GM19468 (cell line): ENCODE data around the gene SDK1.

Experiments used
- ATAC-seq: cut with Tn5 transposase; IDR thresholded peaks from one replicate; pipeline ENCODE4 v1.9.1; 2021; ENCODE audit warnings: mild to moderate bottlenecking, moderate library complexity, moderate number of reproducible peaks; ENCODE audit not compliant: unreplicated experiment; ENCODE audit errors: extremely low read depth

The SDK1 gene

GRCh38 chr7:3991731-3992231, 690.7 kb downstream of the SDK1 start:
- ATAC-seq: no peak

GRCh38 chr7:3992841-3993240, 691.8 kb downstream of the SDK1 start:
- ATAC-seq: no peak

GRCh38 chr7:3994764-3995163, 693.7 kb downstream of the SDK1 start:
- ATAC-seq: no peak

- ATAC-seq: no peak
Measured at GRCh38 chr7:3995187-3995586, 694.1 kb downstream of the SDK1 start.

- ATAC-seq: no peak
Measured at GRCh38 chr7:3998060-3998459, 697.0 kb downstream of the SDK1 start.

GRCh38 chr7:4000139-4000538, 699.1 kb downstream of the SDK1 start:
- ATAC-seq: no peak

GRCh38 chr7:4000934-4001333, 699.9 kb downstream of the SDK1 start:
- no peak for ATAC-seq

- ATAC-seq: no peak
Measured at GRCh38 chr7:4001742-4002141, 700.7 kb downstream of the SDK1 start.

GRCh38 chr7:4003503-4003902, 702.5 kb downstream of the SDK1 start:
- no peak for ATAC-seq

GRCh38 chr7:4006687-4007086, 705.6 kb downstream of the SDK1 start:
- no peak for ATAC-seq

GRCh38 chr7:4009211-4010060, 708.4 kb downstream of the SDK1 start:
- no peak for ATAC-seq

- ATAC-seq: no peak
Measured at GRCh38 chr7:4010061-4010605, 709.1 kb downstream of the SDK1 start.

GRCh38 chr7:4010923-4011656, 710.0 kb downstream of the SDK1 start:
- ATAC-seq: no peak

- no peak for ATAC-seq
Measured at GRCh38 chr7:4013793-4014192, 712.7 kb downstream of the SDK1 start.

GRCh38 chr7:4014346-4015050, 713.4 kb downstream of the SDK1 start:
- ATAC-seq: no peak

GRCh38 chr7:4015371-4015770, 714.3 kb downstream of the SDK1 start:
- ATAC-seq: no peak

- ATAC-seq: no peak
Measured at GRCh38 chr7:4015996-4016395, 714.9 kb downstream of the SDK1 start.

- no peak for ATAC-seq
Measured at GRCh38 chr7:4017081-4017480, 716.0 kb downstream of the SDK1 start.

- no peak for ATAC-seq
Measured at GRCh38 chr7:4017785-4018184, 716.7 kb downstream of the SDK1 start.

GRCh38 chr7:4018601-4019316, 717.7 kb downstream of the SDK1 start:
- ATAC-seq: no peak
